Chondrocyte (in vitro differentiated cells): ENCODE results near the gene PFDN4. TPM values are rescaled to one million over a fixed set of nuclear protein-coding genes. Genes with fewer than 3 reads are reported as not detected.

Experiments used
- DNase-seq: peaks from one replicate; pipeline ENCODE4 v3.0.0; 2021; ENCODE audit warnings: mixed read lengths, low spot score
- H3K27ac Mint-ChIP-seq: one replicate; pipeline ENCODE4 v1.8.0; 2021; ENCODE audit warnings: mild to moderate bottlenecking, moderate library complexity, mixed read lengths; ENCODE audit not compliant: unreplicated experiment
- H3K27me3 Mint-ChIP-seq: 2 replicates; pipeline ENCODE4 v1.8.0; 2021; ENCODE audit warnings: low read depth, mixed read lengths
- H3K36me3 Mint-ChIP-seq: 2 replicates; pipeline ENCODE4 v1.8.0; 2021; ENCODE audit warnings: low read depth, mixed read lengths
- H3K4me1 Mint-ChIP-seq: 2 replicates; pipeline ENCODE4 v1.8.0; 2021; ENCODE audit warnings: low read depth, mild to moderate bottlenecking, mixed read lengths
- H3K4me3 Mint-ChIP-seq: one replicate; pipeline ENCODE4 v1.8.0; 2021; ENCODE audit warnings: mild to moderate bottlenecking, moderate library complexity, mixed read lengths; ENCODE audit not compliant: unreplicated experiment
- H3K9me3 Mint-ChIP-seq: 2 replicates; pipeline ENCODE4 v1.8.0; 2021; ENCODE audit warnings: low read depth, mixed read lengths
- total RNA-seq: library from RNA; stranded (reverse); gene quantifications from 3 replicates; pipeline ENCODE4 v1.2.1, GENCODE V29; 2021
- TF ChIP-seq, protein P1 (sequence below): fragments of 200-600 bp; sonication (generic); IDR thresholded peaks from 2 replicates; pipeline ENCODE4 v1.5.0; 2021; ENCODE audit warnings: antibody characterized with exemption, mild to moderate bottlenecking, moderate library complexity

Gene PFDN4
- total RNA-seq, 1 donor from 2014 or later = 18.6 TPM

DNA sequence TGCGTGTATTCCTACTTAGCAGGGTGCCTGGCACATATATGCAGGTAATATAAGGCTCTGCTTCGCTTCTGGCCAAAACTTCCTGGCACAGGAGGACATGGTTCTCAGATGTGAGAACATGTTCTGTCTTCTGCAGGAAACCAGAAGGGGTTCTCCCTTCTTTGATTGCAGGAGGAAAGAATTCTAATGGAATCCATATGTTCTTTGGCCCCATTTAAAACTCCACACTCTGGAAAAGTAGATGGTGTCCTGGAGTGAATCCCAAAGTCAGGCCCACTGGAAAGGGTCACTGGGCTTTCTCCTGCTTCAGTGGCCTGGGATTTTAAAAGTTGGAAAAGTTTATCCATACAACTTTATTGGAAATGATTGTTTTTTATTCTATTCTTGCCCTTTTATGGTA, 17.7 kb upstream of the PFDN4 start:
- Mint-ChIP-seq H3K36me3 (no peaks in the 10 kb centered on the region), H3K4me1 (no peaks in the 10 kb centered on the region), H3K27ac (no peak overlapping the region), H3K27me3 (peaks cover 11% of the 10 kb centered on the region), H3K9me3 (no peaks in the 10 kb centered on the region), H3K4me3 (no peak overlapping the region)
- no peak for DNase-seq
- TF ChIP-seq, protein P1, sequence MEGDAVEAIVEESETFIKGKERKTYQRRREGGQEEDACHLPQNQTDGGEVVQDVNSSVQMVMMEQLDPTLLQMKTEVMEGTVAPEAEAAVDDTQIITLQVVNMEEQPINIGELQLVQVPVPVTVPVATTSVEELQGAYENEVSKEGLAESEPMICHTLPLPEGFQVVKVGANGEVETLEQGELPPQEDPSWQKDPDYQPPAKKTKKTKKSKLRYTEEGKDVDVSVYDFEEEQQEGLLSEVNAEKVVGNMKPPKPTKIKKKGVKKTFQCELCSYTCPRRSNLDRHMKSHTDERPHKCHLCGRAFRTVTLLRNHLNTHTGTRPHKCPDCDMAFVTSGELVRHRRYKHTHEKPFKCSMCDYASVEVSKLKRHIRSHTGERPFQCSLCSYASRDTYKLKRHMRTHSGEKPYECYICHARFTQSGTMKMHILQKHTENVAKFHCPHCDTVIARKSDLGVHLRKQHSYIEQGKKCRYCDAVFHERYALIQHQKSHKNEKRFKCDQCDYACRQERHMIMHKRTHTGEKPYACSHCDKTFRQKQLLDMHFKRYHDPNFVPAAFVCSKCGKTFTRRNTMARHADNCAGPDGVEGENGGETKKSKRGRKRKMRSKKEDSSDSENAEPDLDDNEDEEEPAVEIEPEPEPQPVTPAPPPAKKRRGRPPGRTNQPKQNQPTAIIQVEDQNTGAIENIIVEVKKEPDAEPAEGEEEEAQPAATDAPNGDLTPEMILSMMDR = no peak

DNA sequence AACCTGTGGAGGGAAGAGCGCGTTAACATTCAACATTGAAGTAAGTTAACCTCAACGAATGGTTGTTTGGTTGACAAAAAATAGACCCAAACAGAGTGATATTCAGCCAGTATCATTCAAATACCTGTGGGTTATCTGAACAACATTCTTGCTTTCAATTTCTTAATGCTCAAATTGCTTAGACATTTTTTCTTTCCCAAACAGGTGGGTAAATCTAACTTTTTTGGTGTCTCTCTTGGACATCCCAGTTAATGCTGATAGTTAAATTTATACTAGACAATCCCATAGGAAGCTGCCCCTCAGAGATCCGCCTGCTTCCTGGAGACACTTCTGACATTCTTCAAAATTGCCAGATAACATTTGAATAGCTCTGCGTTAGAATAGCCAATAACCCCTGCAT, 14.1 kb upstream of the PFDN4 start:
- Mint-ChIP-seq H3K4me3 (no peak overlapping the region), H3K27me3 (peaks cover 11% of the 10 kb centered on the region), H3K4me1 (no peaks in the 10 kb centered on the region), H3K9me3 (no peaks in the 10 kb centered on the region), H3K36me3 (no peaks in the 10 kb centered on the region), H3K27ac (no peak overlapping the region)
- no peak for DNase-seq
- TF ChIP-seq, protein P1 = no peak

- no peaks in the 10 kb centered on the region for H3K4me1 Mint-ChIP-seq
- TF ChIP-seq, protein P1 = no peak
Observed at GRCh38 chr20:54194724-54195438, 13.0 kb upstream of the PFDN4 start.

DNA sequence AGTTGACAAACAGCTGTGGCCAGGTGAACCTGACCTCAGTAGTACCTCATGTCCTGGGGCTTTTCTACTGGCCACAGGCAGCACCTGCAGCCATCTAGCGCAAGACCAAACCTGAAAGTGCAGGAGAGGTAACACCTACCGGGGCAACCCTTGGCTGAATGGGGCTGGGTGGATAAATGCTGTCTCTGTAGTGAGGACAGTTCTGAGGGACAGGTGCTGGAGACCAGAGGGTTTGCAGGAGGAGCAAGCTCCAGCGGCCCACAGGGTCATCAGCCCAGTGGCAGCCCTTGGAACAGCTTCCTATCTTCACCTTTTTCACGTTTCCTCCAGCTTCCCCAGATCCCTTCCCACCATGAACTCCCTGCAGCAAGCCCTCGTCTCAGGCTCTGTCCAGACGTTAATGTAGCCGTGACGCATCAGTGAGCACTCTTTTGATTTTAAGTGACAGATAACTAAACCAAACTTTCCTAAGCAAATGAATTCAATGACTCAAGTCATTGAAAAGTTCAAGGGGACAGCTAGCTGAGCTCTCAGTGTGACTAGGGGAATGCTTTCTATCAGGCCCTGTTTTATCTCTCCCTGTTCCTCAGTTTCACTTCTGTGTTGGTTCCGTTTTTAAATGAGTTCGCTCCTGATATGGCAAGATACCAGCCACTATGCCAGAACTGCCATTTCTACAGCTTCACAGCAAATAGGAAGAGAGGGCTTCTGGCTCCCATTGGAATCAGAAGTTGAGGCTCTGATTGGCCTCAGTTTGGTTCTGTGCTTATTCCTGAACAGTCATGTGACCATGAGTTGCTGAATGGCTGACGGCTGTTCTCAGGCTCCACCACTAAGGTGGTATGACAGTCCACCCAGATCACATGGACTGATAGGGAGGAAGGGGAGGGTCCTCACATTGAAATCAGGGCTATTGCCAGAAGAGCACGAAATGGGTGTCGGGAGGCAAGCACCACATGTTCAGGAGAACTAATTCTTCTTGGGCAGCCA, 12.1 kb upstream of the PFDN4 start:
- Mint-ChIP-seq H3K4me1 (no peaks in the 10 kb centered on the region), H3K36me3 (no peaks in the 10 kb centered on the region), H3K27ac (no peak overlapping the region), H3K4me3 (no peak overlapping the region), H3K9me3 (no peaks in the 10 kb centered on the region), H3K27me3 (peaks cover 11% of the 10 kb centered on the region)
- no peak for DNase-seq
- TF ChIP-seq, protein P1 = no peak

More at GRCh38 chr20:54194724-54195438, 13.0 kb upstream of the PFDN4 start:
- Mint-ChIP-seq H3K36me3 (no peaks in the 10 kb centered on the region), H3K27me3 (peaks cover 11% of the 10 kb centered on the region), H3K27ac (no peak overlapping the region), H3K4me3 (no peak overlapping the region), H3K9me3 (no peaks in the 10 kb centered on the region)
- DNase-seq = no peak
